Vagina (tissue), 2 donors: ENCODE results near the gene MYL11.
"Not testable (repeated sequence)": the region's sequence is repeated elsewhere in the genome, so short reads cannot be mapped to it uniquely, and the experiment has no call there.

ENCODE experiments used
- POLR2A ChIP-seq, 2 donors: fragments of 450-650 bp; IDR thresholded peaks; one replicate each; pipeline ENCODE4 v1.6.1; 2017; ENCODE audit warnings: antibody characterized with exemption in 2 of 2, mild to moderate bottlenecking in 2 of 2, moderate library complexity in 2 of 2
- POLR2AphosphoS5 ChIP-seq, 2 donors: sonication (generic); formaldehyde crosslinking; IDR thresholded peaks; one replicate each; pipeline ENCODE4 v1.9.0; 2017; ENCODE audit warnings: antibody characterized with exemption in 2 of 2, mild to moderate bottlenecking in 2 of 2, low read depth in 1 of 2; ENCODE audit not compliant: insufficient read depth in 1 of 2
- TF ChIP-seq, protein P1 (sequence below), 3 experiments: fragments of 450-650 bp in 2 of 3; fragments of 200-600 bp in 1 of 3; sonication (generic) in 1 of 3; IDR thresholded peaks; one replicate each; pipeline ENCODE4 v1.5.1; 2017 to 2019; ENCODE audit warnings: antibody characterized with exemption in 3 of 3, mild to moderate bottlenecking in 2 of 3, moderate library complexity in 2 of 3

DNA sequence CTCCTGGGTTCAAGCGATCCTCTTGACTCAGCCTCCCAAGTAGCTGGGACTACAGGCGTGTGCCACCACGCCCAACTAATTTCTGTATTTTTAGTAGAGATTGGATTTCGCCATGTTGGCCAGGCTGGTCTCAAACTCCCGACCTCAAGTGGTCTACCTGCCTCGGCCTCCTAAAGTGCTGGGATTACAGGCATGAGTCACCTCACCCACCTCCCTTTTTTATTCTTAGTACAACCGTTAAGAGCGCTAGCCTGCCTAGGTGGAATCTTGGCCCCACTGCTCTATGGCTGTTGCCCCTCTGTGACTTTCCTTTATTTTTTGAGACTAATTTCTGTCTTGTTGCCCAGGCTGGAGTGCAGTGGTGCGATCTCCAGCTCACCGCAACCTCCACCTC, 36.6 kb upstream of the MYL11 start:
- TF ChIP-seq, protein P1, sequence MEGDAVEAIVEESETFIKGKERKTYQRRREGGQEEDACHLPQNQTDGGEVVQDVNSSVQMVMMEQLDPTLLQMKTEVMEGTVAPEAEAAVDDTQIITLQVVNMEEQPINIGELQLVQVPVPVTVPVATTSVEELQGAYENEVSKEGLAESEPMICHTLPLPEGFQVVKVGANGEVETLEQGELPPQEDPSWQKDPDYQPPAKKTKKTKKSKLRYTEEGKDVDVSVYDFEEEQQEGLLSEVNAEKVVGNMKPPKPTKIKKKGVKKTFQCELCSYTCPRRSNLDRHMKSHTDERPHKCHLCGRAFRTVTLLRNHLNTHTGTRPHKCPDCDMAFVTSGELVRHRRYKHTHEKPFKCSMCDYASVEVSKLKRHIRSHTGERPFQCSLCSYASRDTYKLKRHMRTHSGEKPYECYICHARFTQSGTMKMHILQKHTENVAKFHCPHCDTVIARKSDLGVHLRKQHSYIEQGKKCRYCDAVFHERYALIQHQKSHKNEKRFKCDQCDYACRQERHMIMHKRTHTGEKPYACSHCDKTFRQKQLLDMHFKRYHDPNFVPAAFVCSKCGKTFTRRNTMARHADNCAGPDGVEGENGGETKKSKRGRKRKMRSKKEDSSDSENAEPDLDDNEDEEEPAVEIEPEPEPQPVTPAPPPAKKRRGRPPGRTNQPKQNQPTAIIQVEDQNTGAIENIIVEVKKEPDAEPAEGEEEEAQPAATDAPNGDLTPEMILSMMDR (IDR thresholded peaks at IDR 0.05): not testable (repeated sequence)
- not testable (repeated sequence) for TF ChIP-seq POLR2A (IDR thresholded peaks at IDR 0.05); POLR2AphosphoS5 (IDR thresholded peaks at IDR 0.05; ENCODE audit: insufficient read depth in 1 of 2, low read depth in 1 of 2)
